ENCODE data around the gene LRRC3B.
"Not testable (repeated sequence)": the region's sequence is repeated elsewhere in the genome, so short reads cannot be mapped to it uniquely, and the experiment has no call there.

Gene LRRC3B, protein sequence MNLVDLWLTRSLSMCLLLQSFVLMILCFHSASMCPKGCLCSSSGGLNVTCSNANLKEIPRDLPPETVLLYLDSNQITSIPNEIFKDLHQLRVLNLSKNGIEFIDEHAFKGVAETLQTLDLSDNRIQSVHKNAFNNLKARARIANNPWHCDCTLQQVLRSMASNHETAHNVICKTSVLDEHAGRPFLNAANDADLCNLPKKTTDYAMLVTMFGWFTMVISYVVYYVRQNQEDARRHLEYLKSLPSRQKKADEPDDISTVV

DNA sequence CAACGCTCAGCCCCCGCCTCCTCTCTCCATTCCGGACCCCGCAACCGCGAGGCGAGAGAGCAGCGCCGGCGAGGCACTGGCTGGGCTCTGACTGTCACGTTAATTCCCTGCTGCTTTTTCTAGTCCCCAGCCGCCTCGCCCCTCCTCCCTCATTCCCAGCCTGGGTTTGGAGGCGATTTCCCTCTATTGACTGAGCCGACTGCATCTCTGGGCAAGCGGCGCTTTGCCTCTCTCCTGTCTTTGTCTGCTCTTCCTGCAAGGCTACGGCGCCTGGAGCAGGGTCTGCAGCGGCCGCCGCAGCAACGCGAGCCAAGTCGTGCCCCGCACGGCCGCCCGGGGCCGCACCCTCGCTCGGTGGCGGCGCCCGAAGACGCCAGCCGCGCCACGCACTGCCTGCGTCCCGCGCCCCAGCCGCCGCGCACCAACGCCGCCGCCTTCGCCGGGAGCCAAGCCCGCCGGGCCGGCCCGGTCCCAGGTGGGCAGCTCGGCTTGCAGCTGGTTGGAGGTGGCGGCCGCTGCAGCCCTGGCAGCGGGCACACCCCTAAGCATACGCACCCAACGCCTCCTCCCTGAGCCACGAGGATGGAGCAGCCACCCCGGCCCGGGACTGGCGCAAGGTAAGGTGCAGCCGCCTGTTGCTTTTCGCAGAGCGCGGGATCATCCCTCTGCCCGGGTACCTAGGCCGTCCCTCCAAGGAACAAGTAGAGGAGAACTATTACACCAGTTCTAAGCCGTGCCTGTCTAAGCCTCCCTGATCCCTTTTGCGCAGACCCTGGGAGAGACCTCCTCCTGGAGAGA is at the start of gene LRRC3B:
TSS of gene LRRC3B (plus strand) at position 152 of the 798 bp plus-strand sequence. CDS start 86,901 bp downstream, outside the sequence.
- DNase-seq (ENCODE audit: low read depth in 2 of 2): no peak

GRCh38 chr3:26574766-26575165 is 47.8 kb upstream of the LRRC3B start:
- DNase-seq (ENCODE audit: low read depth in 2 of 2): no peak

DNA sequence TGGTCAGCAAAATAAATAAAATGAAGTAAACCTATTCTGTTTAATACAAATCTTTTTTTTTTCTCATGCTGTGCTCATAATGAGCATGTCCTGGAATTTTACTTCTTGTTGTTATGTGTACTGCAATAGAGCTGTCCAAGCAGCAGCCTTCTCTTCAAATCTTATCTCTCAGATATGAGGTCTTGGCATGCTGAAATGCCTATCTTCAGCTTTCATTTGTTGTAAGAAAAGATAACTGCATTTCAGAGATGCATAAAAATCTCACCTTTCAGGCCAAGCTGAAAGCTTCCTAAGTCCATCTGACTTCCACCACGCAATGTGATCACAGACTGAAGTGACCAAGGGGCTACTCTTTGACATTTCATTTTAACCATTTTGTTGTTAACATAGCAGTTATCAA is 43.5 kb upstream of the LRRC3B start:
- DNase-seq (ENCODE audit: low read depth in 2 of 2): no peak

DNA sequence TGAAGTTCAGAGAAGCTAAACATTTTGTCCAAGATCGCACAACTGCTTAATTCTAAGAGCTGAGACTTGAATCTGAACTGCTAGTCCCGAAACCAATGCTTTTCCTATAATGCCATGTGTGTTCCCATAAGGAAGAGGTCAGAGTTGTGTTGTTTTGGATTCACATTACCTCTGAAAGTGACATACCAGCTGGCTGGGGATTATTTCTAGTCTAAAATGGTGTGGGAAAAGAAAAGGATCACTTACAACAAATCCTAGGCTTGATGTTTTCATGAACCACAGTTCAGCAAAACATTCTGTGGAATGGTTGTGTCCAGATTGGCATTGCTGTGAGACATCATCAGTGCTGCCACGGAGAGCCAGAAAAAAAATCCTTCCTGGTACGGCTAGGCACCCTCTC is 35.0 kb upstream of the LRRC3B start:
- no peak for DNase-seq (ENCODE audit: low read depth in 2 of 2)

- DNase-seq (ENCODE audit: low read depth in 2 of 2): no peak
These were observed 33.6 kb upstream of the LRRC3B start for GRCh38 chr3:26588931-26589330.

DNA sequence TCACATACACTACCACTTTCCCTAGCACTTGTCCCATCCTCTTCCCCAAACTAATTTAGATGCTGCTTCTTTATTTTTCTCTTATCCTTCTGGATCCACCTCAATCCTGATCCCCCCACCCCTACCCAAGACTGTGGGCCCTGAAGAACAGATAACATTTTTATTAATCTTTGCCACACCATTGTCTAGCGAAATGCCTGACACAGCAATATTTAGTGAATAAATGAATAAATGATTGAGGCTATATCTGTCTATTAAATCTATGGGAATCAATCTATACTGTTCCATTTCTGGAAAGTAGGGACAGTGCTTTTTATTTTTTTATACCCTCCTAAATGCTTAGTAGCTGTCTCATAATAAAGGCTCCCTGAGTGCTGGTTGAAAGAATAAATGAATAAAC is 32.9 kb upstream of the LRRC3B start:
- DNase-seq (ENCODE audit: low read depth in 2 of 2): no peak

GRCh38 chr3:26590919-26591484 is 31.6 kb upstream of the LRRC3B start:
- DNase-seq (ENCODE audit: low read depth in 2 of 2): no peak

DNA sequence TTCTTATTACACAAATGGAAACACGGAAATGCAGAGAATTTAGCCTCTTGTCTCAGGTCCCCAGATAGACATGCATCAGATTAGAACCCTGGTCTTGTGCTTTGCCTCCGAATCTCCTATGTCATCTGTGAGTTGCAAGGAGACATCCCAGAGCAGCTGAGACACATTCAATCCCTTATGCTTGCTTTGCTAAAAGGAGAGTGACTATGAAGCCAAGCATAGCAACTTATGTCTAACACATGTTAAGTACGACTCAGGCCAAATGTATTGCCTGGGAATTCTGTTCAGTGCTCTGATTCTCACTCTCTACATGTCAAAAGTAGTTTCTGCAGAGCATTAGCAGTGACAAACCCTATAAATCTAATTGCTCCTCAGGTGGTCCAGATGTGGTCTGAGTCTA is 30.6 kb upstream of the LRRC3B start:
- DNase-seq (ENCODE audit: low read depth in 2 of 2): no peak

- DNase-seq (ENCODE audit: low read depth in 2 of 2): no peak
These were observed 30.1 kb upstream of the LRRC3B start for GRCh38 chr3:26592451-26592850.

GRCh38 chr3:26596335-26596734 is 26.2 kb upstream of the LRRC3B start:
- no peak for DNase-seq (ENCODE audit: low read depth in 2 of 2)

DNA sequence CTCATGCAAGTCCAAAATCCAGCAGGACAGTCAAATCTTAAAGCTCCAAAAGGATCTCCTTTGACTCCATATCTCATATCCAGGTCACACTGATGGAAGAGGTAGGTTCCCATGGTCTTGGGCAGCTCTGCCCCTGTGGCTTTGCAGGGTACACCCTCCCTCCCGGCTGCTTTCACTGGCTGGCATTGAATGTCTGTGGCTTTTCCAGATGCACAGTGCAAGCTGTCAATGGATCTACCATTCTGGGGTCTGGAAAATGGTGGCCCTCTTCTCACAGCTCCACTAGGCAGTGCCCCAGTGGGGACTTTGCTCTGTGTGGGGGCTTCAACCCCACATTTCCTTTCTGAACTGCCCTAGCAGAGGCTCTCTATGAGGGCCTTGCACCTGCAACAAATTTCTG is 19.3 kb upstream of the LRRC3B start:
- not testable (repeated sequence) for DNase-seq (ENCODE audit: low read depth in 2 of 2)

GRCh38 chr3:26603771-26604170 is 18.8 kb upstream of the LRRC3B start:
- not testable (repeated sequence) for DNase-seq (ENCODE audit: low read depth in 2 of 2)

DNA sequence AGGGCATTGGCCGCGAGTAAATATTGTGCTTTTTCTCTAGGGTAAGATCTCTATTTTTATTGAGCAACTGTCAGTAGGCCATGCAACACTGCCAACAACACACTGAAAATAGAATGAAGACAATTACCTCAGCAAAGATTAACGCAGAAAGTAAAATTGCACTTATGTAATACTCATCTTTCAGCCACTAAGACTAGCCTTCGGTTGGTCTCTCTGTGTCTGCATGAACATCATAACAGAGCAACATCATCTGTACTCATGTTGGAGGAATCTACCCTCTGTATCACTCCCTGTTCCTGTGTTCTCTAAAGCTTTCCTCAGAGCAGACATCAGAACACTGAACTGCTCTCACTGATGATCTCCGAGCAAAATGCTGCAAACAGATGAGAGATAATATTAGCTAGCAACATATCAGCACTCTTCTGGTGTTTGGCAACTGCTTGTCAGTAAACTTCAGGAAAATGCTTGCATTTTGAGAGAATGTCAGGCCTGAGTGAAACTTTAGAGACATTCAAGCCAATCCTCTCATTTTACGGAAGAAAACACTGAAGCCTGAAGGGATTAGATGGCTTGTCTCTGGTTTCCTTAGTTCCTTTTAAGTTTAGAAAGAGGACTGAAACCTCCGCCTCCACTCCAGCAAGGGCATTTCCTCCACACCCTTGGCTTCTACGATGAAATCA is 8.4 kb upstream of the LRRC3B start:
- no peak for DNase-seq (ENCODE audit: low read depth in 2 of 2)

GRCh38 chr3:26621176-26621575 is 1.4 kb upstream of the LRRC3B start:
- no peak for DNase-seq (ENCODE audit: low read depth in 2 of 2)

DNA sequence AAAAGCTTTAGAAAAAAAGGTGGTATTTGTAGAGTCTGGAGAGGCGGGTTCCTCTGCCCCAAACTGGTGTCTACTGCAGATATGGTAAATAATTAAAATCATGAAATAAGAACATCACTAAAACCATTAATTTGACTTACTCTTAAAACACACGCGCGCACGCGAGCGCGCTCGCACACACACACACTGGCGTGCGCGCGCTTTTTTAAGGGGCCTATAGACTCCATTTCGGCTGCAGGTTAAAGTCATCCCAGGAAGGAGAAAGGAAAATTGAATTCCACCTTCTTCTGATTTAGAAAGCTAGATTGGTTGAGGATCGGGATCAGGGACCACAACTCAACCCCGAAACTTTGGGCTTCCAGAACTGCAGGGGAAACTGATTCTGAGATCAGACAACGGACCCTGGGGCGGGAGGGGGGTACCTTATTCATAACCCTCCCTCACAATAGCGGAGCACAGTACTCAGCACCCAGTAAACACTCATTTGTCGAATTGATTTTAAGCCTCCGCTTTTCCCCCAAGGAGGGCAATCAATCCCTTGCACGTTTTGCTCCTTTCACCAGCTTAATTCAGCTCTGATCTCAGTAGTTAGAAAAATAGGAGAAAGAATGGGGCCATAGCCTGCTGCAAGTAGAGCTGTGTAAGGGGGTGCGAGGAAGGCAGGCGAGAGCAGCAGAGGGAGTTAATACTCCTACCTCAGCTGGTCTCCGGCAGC is 509 bp upstream of the LRRC3B start:
- DNase-seq (ENCODE audit: low read depth in 2 of 2): no peak

DNA sequence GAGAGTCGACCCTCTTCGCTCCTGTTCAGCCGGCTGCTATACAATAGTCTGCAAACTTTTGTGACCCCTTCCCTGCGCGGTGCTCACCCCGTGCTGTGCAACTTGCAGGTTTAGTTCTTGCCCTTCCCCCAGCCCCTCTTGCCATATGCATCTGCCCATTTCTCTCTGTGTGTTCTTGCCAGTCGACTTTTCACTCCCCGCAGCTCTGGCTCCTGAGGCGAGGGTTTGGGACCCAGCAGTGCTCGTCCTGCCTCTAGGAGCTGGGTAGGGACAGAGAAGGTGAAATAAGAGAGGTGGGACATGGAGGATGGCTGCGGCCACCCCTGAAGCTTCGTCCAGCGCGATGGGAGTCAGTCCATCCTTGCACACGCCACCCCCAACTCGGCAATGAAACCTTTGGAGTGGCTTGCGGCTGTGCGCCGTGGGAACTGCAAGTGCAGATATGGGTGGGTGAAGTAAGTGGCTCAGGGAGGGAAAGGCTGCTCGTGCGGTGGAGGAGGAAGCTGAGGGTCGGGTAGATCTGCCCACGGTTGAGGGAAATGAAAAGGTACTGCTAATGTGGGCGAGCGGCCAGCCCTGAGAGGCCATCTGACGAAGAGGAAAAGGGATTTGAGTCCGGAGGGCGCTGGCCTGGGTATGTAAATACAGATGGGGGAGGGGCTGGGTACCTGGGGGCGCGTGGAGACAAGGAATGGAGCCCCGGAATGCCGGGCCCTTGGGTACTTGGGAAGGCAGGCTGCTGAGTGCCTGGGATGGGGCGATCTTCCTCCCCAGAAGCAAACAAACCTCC is 1.0 kb downstream of the LRRC3B start:
- DNase-seq (ENCODE audit: low read depth in 2 of 2): no peak

DNA sequence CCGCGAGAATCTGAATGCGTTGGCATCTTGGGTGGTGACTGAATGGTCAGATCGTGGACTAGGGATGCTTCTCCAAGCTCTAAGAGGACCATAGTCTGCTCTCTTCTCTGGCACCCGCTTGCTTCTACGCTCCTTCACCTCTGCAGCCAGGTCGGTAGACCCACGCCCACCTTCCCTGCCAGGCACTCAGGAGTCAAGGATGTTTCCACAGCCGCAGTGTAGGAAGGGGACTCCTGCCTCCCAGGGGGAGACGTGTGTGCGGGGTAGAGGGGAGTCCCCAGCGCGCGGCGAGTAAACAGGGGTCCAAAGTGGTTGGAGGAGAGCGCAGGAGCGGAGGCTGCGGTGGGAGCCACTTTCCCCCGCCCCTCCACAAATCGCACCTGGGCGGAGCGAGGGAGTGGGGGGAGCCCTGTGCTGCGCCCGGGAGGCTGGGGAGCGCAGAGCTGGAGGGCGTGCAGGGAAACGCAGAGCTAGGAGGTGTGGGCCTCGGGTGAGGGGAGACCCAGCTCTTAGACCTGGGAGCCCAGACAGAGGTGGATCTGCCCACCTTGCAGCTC is 1.7 kb downstream of the LRRC3B start:
- DNase-seq (ENCODE audit: low read depth in 2 of 2): no peak

GRCh38 chr3:26625187-26625586 is 2.6 kb downstream of the LRRC3B start:
- DNase-seq (ENCODE audit: low read depth in 2 of 2): no peak

GRCh38 chr3:26627080-26627479 is 4.5 kb downstream of the LRRC3B start:
- DNase-seq (ENCODE audit: low read depth in 2 of 2): no peak

GRCh38 chr3:26628915-26629314 is 6.3 kb downstream of the LRRC3B start:
- no peak for DNase-seq (ENCODE audit: low read depth in 2 of 2)

Measured in stimulated activated CD8-positive, alpha-beta memory T cell treated with anti-CD3 and anti-CD28 coated beads, Interleukin-2, amount 100 ng/mL, for 48 hours (primary cell).